NCI-H128 (cell line): ENCODE measurements around the gene CCL7.

Experiments used
- DNase-seq: peaks from one replicate; lab custom pipeline; 2025; ENCODE audit not compliant: unreplicated experiment; lab: John Stamatoyannopoulos, UW

Gene CCL7

GRCh38 chr17:34285286-34285792 is 15.3 kb downstream of the CCL7 start, which contains the start of gene CCL11:
TSS of gene CCL11 (plus strand) at chr17:34285742. CDS start at chr17:34285809, 67 bp downstream.
- no peak for DNase-seq

- DNase-seq = no peak
These were observed 17.9 kb downstream of the CCL7 start for GRCh38 chr17:34287875-34288274.

- DNase-seq = no peak
These were observed 20.6 kb downstream of the CCL7 start for GRCh38 chr17:34290586-34290985.

GRCh38 chr17:34291721-34292348 is 21.8 kb downstream of the CCL7 start:
- no peak for DNase-seq

- no peak for DNase-seq
These were observed 29.0 kb downstream of the CCL7 start for GRCh38 chr17:34299027-34299426.

GRCh38 chr17:34299956-34300577 is 30.0 kb downstream of the CCL7 start:
- no peak for DNase-seq

GRCh38 chr17:34300652-34301370 is 30.8 kb downstream of the CCL7 start:
- DNase-seq = no peak

- DNase-seq = no peak
These were observed 32.0 kb downstream of the CCL7 start for GRCh38 chr17:34301986-34302385.

- DNase-seq = no peak
These were observed 32.6 kb downstream of the CCL7 start for GRCh38 chr17:34302636-34303035.

GRCh38 chr17:34303606-34304005 is 33.6 kb downstream of the CCL7 start:
- no peak for DNase-seq

- no peak for DNase-seq
These were observed 35.0 kb downstream of the CCL7 start for GRCh38 chr17:34305061-34305460.

GRCh38 chr17:34305606-34306005 is 35.6 kb downstream of the CCL7 start:
- no peak for DNase-seq

GRCh38 chr17:34306466-34306865 is 36.4 kb downstream of the CCL7 start:
- no peak for DNase-seq

GRCh38 chr17:34307110-34307509 is 37.1 kb downstream of the CCL7 start:
- DNase-seq = no peak

- no peak for DNase-seq
These were observed 38.4 kb downstream of the CCL7 start for GRCh38 chr17:34308371-34308770.

GRCh38 chr17:34311291-34311690 is 41.3 kb downstream of the CCL7 start:
- no peak for DNase-seq

GRCh38 chr17:34312080-34312479 is 42.1 kb downstream of the CCL7 start:
- DNase-seq = no peak

GRCh38 chr17:34313164-34313563 is 43.1 kb downstream of the CCL7 start:
- no peak for DNase-seq

GRCh38 chr17:34314279-34314678 is 44.3 kb downstream of the CCL7 start:
- DNase-seq = no peak

GRCh38 chr17:34318474-34318873 is 48.5 kb downstream of the CCL7 start:
- no peak for DNase-seq

- DNase-seq = no peak
These were observed 49.0 kb downstream of the CCL7 start, which contains the start of gene CCL8 for GRCh38 chr17:34319039-34319483. TSS of gene CCL8 (plus strand) at chr17:34319435. CDS start at chr17:34319502, 67 bp downstream.
